T follicular helper cell (primary cell): Measurements from ENCODE around the gene ADAMTS15.

Source experiments
- DNase-seq: peaks from one replicate; pipeline ENCODE4 v3.0.0-alpha.2; 2020; ENCODE audit warnings: low read depth

The ADAMTS15 gene

GRCh38 chr11:130459521-130459920 lies 11.1 kb downstream of the ADAMTS15 start:
- no peak for DNase-seq

- DNase-seq = no peak
These were observed 13.8 kb downstream of the ADAMTS15 start for GRCh38 chr11:130462101-130462885.

- DNase-seq = no peak
These were observed 14.5 kb downstream of the ADAMTS15 start for GRCh38 chr11:130462931-130463330.

- no peak for DNase-seq
These were observed 15.9 kb downstream of the ADAMTS15 start for GRCh38 chr11:130464291-130464812.

GRCh38 chr11:130465263-130465662 lies 16.8 kb downstream of the ADAMTS15 start:
- DNase-seq = no peak

GRCh38 chr11:130467116-130467900 lies 18.9 kb downstream of the ADAMTS15 start:
- DNase-seq = no peak

GRCh38 chr11:130469181-130469580 lies 20.7 kb downstream of the ADAMTS15 start:
- DNase-seq = no peak

- no peak for DNase-seq
These were observed 22.6 kb downstream of the ADAMTS15 start for GRCh38 chr11:130470832-130471706.

GRCh38 chr11:130471731-130472433 lies 23.4 kb downstream of the ADAMTS15 start:
- no peak for DNase-seq

- no peak for DNase-seq
These were observed 24.1 kb downstream of the ADAMTS15 start for GRCh38 chr11:130472434-130472961.

- no peak for DNase-seq
These were observed 24.8 kb downstream of the ADAMTS15 start for GRCh38 chr11:130473056-130473794.

GRCh38 chr11:130473795-130474377 lies 25.4 kb downstream of the ADAMTS15 start:
- DNase-seq = no peak

- DNase-seq = no peak
These were observed 26.4 kb downstream of the ADAMTS15 start for GRCh38 chr11:130474637-130475400.

- DNase-seq = no peak
These were observed 27.1 kb downstream of the ADAMTS15 start for GRCh38 chr11:130475426-130476053.

GRCh38 chr11:130476200-130476921 lies 27.9 kb downstream of the ADAMTS15 start:
- no peak for DNase-seq

GRCh38 chr11:130476922-130477491 lies 28.6 kb downstream of the ADAMTS15 start:
- DNase-seq = no peak

GRCh38 chr11:130477586-130478203 lies 29.2 kb downstream of the ADAMTS15 start:
- no peak for DNase-seq
